CD4-positive, alpha-beta T cell (primary cell): ENCODE measurements around the gene LLGL1. TPM values are rescaled to one million over a fixed set of nuclear protein-coding genes. Genes with fewer than 3 reads are reported as not detected.

Experiments used
- ATAC-seq: fragments of 200-7000 bp; cut with Tn5 transposase; one replicate; pipeline ENCODE4 v1.10.0; 2022; ENCODE audit warnings: mild to moderate bottlenecking; ENCODE audit not compliant: poor library complexity
- CTCF ChIA-PET: fragments of 350-600 bp; sonication (Branson Sonifier 250); formaldehyde crosslinking; loops from one replicate; lab custom pipeline; 2021; ENCODE audit warnings: antibody characterized with exemption, inconsistent platforms; lab: Charles Lee
- POLR2A ChIA-PET: fragments of 350-600 bp; sonication (Branson Sonifier 250); formaldehyde crosslinking; loops from one replicate; lab custom pipeline; 2021; ENCODE audit warnings: antibody characterized with exemption, inconsistent platforms; lab: Charles Lee
- DNase-seq, 14 experiments: peaks; one replicate each; pipeline ENCODE4 v3.0.0-alpha.2; 2013 to 2020; ENCODE audit warnings: mixed read lengths in 2 of 14
- H3K27ac ChIP-seq, 2 donors: one replicate each; pipeline versions ENCODE4 v1.5.1 to v1.7.0; 2013; ENCODE audit warnings: low read length in 2 of 2, low read depth in 1 of 2, mild to moderate bottlenecking in 1 of 2
- H3K27me3 ChIP-seq, 2 experiments: 1 replicate in 1 of 2; 2 replicates in 1 of 2; pipeline versions ENCODE4 v1.6.1 to v1.7.0; 2013; ENCODE audit warnings: low read length in 2 of 2, control low read depth in 1 of 2, mild to moderate bottlenecking in 1 of 2, moderate library complexity in 1 of 2; ENCODE audit not compliant: insufficient read depth in 2 of 2, control insufficient read depth in 1 of 2
- H3K36me3 ChIP-seq: one replicate; pipeline ENCODE4 v1.6.1; 2013; ENCODE audit warnings: low read length, control low read depth; ENCODE audit not compliant: insufficient read depth
- H3K4me1 ChIP-seq: one replicate; pipeline ENCODE4 v1.6.1; 2013; ENCODE audit warnings: low read length, control low read depth; ENCODE audit not compliant: insufficient read depth
- H3K4me3 ChIP-seq: one replicate; pipeline ENCODE4 v1.5.1; 2013; ENCODE audit warnings: mild to moderate bottlenecking, low read length, moderate library complexity
- H3K9me3 ChIP-seq, 2 experiments: 1 replicate in 1 of 2; 2 replicates in 1 of 2; pipeline versions ENCODE4 v1.6.1 to v1.7.0; 2013; ENCODE audit warnings: low read length in 2 of 2, mild to moderate bottlenecking in 2 of 2, control low read depth in 1 of 2, moderate library complexity in 1 of 2; ENCODE audit not compliant: control insufficient read depth in 1 of 2, insufficient read depth in 1 of 2
- H3K27ac Mint-ChIP-seq: one replicate; pipeline ENCODE4 v1.8.0; 2020; ENCODE audit warnings: mixed read lengths
- H3K27me3 Mint-ChIP-seq: one replicate; pipeline ENCODE4 v1.8.0; 2021; ENCODE audit warnings: mixed read lengths
- H3K36me3 Mint-ChIP-seq: one replicate; pipeline ENCODE4 v1.8.0; 2021; ENCODE audit warnings: low read depth, mixed read lengths
- H3K4me1 Mint-ChIP-seq: one replicate; pipeline ENCODE4 v1.8.0; 2021; ENCODE audit warnings: low read depth, mixed read lengths
- H3K4me3 Mint-ChIP-seq: one replicate; pipeline ENCODE4 v1.8.0; 2020; ENCODE audit warnings: mild to moderate bottlenecking, mixed read lengths
- H3K9me3 Mint-ChIP-seq: one replicate; pipeline ENCODE4 v1.8.0; 2020; ENCODE audit warnings: mixed read lengths
- intact Hi-C, 2 experiments: fragments of 100-400 bp; cut with DNase I in 1 of 2; cut with micrococcal nuclease in 1 of 2; formaldehyde crosslinking; loops; one replicate each; pipeline versions ENCODE4 v1.15.1 to v1.9.0; 2023 to 2025; cut with DNase I, micrococcal nuclease
- total RNA-seq, 174 experiments: library from RNA in 2 of 174; stranded (reverse) in 2 of 174; gene quantifications; one replicate each; pipeline ENCODE4 v1.2.3 and lab custom pipeline; 2021 to 2026
- TF ChIP-seq, protein P1 (sequence below): fragments of 200-600 bp; IDR thresholded peaks from one replicate; pipeline ENCODE4 v1.8.0; 2022; ENCODE audit warnings: antibody characterized with exemption, mild to moderate bottlenecking

LLGL1 gene
- total RNA-seq, 2 experiments from 2014 or later, result 10.8 to 11.6 TPM

DNA sequence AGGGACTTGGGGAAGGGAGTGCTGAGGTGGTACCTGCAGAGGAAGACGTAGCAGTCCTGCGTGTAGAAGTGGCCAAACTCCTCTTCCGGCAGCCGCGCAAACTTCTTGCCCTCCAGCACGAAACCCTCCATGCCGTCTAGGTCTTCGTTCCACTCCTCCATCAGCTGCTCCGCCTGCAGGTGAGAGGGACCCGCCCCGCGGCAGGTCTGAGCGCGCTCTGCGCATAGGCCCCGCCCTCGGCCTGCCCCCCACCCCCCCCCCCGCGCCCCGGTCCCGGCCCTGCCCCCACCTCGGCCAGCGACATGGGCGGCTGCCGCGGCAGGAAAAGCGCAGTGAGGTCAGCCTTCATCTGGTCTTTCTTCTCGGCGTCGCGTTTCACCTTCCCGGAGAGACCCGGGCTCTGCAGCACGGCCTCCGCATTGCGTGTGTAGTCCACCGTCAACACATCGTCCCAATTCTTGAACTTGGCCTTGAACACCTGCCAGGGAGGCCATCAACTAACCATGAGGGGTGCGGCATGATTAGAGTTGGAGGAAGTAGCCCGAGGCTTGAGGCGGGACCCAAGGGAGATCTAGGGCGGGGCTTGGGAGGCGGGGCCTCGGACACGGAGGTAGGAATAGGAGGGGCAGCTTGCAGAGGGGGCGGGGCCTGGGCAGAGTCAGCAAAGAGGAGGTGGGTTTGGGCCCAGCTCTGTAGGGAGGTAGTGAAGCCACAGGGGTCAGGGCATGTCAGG is 21.6 kb downstream of the LLGL1 start:
- H3K36me3 ChIP-seq, result peaks cover 73% of the 10 kb centered on the region
- TF ChIP-seq, protein P1, sequence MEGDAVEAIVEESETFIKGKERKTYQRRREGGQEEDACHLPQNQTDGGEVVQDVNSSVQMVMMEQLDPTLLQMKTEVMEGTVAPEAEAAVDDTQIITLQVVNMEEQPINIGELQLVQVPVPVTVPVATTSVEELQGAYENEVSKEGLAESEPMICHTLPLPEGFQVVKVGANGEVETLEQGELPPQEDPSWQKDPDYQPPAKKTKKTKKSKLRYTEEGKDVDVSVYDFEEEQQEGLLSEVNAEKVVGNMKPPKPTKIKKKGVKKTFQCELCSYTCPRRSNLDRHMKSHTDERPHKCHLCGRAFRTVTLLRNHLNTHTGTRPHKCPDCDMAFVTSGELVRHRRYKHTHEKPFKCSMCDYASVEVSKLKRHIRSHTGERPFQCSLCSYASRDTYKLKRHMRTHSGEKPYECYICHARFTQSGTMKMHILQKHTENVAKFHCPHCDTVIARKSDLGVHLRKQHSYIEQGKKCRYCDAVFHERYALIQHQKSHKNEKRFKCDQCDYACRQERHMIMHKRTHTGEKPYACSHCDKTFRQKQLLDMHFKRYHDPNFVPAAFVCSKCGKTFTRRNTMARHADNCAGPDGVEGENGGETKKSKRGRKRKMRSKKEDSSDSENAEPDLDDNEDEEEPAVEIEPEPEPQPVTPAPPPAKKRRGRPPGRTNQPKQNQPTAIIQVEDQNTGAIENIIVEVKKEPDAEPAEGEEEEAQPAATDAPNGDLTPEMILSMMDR, result no peak
- Mint-ChIP-seq H3K27me3 (no peaks in the 10 kb centered on the region), H3K27ac (no peak overlapping the region), H3K4me3 (no peak overlapping the region), H3K36me3 (peaks cover 64% of the 10 kb centered on the region), H3K4me1 (peaks cover 5% of the 10 kb centered on the region), H3K9me3 (no peaks in the 10 kb centered on the region)
- ChIA-PET POLR2A (interaction anchor here (0.8 kb wide), 2 partner anchors 14 to 63 kb away, joined by 3 to 4 read pairs; partner anchors contain the start of genes ALKBH5 and MIEF2), CTCF (no interaction called here)
- peak; percentile 17 for ATAC-seq
- no peaks in the 10 kb centered on the region for H3K4me1 ChIP-seq
- H3K27ac ChIP-seq, result no peak overlapping the region
- intact Hi-C loops, result loop anchor here (5.0 to 10.0 kb wide), 3 partner anchors 75 to 318 kb away; no protein-coding TSS in a partner anchor
- no peak overlapping the region for H3K4me3 ChIP-seq
- peak in 3 of 14 experiments; percentile 15 to 53 (median 52) for DNase-seq
- H3K27me3 ChIP-seq, result no peaks in the 10 kb centered on the region
- no peaks in the 10 kb centered on the region for H3K9me3 ChIP-seq

DNA sequence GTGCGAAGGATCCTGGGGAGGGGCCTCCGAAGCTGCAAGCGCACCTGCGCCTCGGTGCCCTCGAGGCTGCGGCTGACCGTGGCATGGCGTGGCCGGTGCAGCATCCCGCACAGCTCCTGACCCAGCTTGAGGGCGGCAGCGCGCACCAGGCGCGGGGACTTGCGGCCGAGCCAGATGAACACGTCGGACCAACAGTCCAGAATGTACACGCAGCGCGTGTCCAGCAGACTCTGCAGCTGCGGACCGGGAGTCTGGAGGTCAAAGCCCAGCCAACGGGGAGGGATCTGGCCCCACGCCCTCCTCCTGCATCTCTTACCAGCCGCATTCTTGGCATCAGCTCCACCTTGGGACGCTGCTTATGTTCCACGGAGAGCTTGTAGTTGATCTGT is 22.2 kb downstream of the LLGL1 start:
- no peak for DNase-seq
- Mint-ChIP-seq H3K4me1 (peaks cover 5% of the 10 kb centered on the region), H3K27ac (peak overlapping the region; percentile 25), H3K36me3 (peaks cover 67% of the 10 kb centered on the region), H3K4me3 (no peak overlapping the region), H3K27me3 (no peaks in the 10 kb centered on the region), H3K9me3 (no peaks in the 10 kb centered on the region)
- CTCF ChIA-PET, result no interaction called here
- ATAC-seq, result no peak
- POLR2A ChIA-PET, result interaction anchor here (0.8 kb wide), 2 partner anchors 13 to 64 kb away, joined by 3 to 4 read pairs; partner anchors contain the start of genes ALKBH5 and MIEF2
- Histone ChIP-seq H3K4me1 (no peaks in the 10 kb centered on the region), H3K27ac (no peak overlapping the region), H3K27me3 (no peaks in the 10 kb centered on the region), H3K4me3 (no peak overlapping the region), H3K9me3 (no peaks in the 10 kb centered on the region), H3K36me3 (peaks cover 77% of the 10 kb centered on the region)
- TF ChIP-seq, protein P1, result no peak
- intact Hi-C loops, result loop anchor here (5.0 to 10.0 kb wide), 3 partner anchors 75 to 317 kb away; no protein-coding TSS in a partner anchor

DNA sequence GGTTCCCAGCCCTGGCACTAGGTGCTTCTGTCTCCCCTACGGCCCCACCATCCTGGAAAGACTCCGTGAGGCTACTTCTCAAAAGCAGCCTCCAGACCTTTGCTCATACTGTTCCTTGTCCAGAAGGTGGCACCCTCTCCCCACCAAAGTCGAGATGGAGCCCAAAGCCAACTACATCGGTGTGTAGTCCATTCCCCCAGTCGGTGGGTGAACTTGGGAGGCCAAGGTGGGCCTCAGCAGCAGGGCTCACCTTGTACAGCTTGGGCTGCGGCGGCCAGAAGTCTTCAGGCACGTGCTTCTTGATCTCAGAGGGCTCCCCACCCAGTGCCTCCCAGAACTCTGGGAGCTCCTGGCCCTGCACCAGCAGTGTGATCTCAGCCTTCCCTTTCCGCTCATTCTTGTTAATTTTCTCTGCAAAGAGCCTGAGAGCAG is 22.9 kb downstream of the LLGL1 start:
- Histone ChIP-seq H3K9me3 (no peaks in the 10 kb centered on the region), H3K36me3 (peaks cover 83% of the 10 kb centered on the region), H3K4me1 (no peaks in the 10 kb centered on the region), H3K4me3 (no peak overlapping the region), H3K27ac (no peak overlapping the region), H3K27me3 (no peaks in the 10 kb centered on the region)
- DNase-seq (peak; percentile 44 to 81 (median 60)), ATAC-seq (peak; percentile 82)
- TF ChIP-seq, protein P1, result peak; percentile 69
- Mint-ChIP-seq H3K27me3 (no peaks in the 10 kb centered on the region), H3K4me1 (peaks cover 5% of the 10 kb centered on the region), H3K36me3 (peaks cover 74% of the 10 kb centered on the region), H3K27ac (peak overlapping the region; percentile 25), H3K4me3 (no peak overlapping the region), H3K9me3 (no peaks in the 10 kb centered on the region)
- CTCF ChIA-PET, result no interaction called here
- intact Hi-C loops, result loop anchor here (5.0 to 10.0 kb wide), 3 partner anchors 74 to 316 kb away; no protein-coding TSS in a partner anchor
- POLR2A ChIA-PET, result interaction anchor here (1.0 kb wide), 1 partner anchor 66 kb away, joined by 3 read pairs; the partner anchor contains the start of gene TOP3A
